ENCODE measurements around the gene LITAF. TPM values are rescaled to one million over a fixed set of nuclear protein-coding genes. Genes with fewer than 3 reads are reported as not detected.

LITAF gene
- total and polyA plus RNA-seq, 2 of the 4 experiments (the other 2 are of a cell fraction) = 113 to 206 TPM

DNA sequence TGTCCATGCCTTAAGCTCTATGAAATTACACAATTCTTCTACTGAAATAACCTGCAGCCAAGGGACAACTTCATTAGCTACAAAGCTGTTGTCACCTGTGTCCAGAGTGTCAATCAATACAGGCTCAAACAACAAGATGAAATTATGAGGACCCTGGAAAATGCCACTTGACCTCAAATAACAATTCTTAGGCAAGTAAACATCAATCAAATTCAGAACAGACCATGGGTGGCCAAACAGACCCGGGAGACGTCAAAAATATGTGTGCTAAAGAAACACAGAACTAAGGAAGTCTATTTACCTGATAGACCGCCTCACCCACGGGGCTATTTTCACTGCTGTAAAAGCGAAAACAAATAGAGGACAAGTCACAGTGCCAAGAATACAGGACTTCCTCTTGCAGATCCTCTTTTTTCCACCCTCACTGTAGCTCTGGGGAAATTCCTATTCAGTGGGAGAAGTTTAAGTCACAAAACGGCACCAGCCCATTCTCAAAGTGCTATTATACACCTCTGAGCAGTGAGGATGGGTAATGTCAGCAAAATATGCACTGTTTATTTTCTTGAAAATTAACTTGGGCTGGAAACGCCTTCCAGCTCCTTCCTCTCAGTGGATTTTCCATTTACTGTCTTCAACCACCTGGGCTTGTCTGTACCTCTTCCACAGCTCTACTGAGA lies 2.7 kb downstream of the LITAF start:
- Histone ChIP-seq H3K9me1 (ENCODE audit: insufficient read depth, low read length) (peaks cover 19% of the 10 kb centered on the region), H4K20me1 (ENCODE audit: insufficient read depth, low read length) (peaks cover 50% of the 10 kb centered on the region), H3K36me3 (ENCODE audit: control insufficient read depth, insufficient read depth, low read length) (peaks cover 2% of the 10 kb centered on the region), H3K27me3 (ENCODE audit: control insufficient read depth, insufficient read depth, low read length) (no peaks in the 10 kb centered on the region), H3K4me2 (ENCODE audit: low read depth, low read length) (peak overlapping the region; percentile 88), H3K4me3 (ENCODE audit: insufficient read depth, low read depth, low read length) (peak overlapping the region; percentile 20), H3K18ac (ENCODE audit: low read depth, low read length) (no peak overlapping the region; the same call in 1 of the 2 replicates), H4K91ac (ENCODE audit: insufficient read depth, low read depth, low read length) (no peak overlapping the region), H2BK5ac (ENCODE audit: low read depth, low read length, poor library complexity, severe bottlenecking) (no peak overlapping the region), H2AK5ac (ENCODE audit: low read depth, low read length) (0 out of 2 replicates have a peak overlapping the region, but pooled peaks have one; percentile 29), H4K5ac (ENCODE audit: low read depth, low read length) (no peak overlapping the region), H3K79me1 (ENCODE audit: low read depth in 1 of 2, low read length in 2 of 2) (peaks cover 24 to 72% of the 10 kb centered on the region in 2 experiments), H3K4me1 (ENCODE audit: control insufficient read depth, insufficient read depth, low read length) (peaks cover 16% of the 10 kb centered on the region), H3K9me3 (ENCODE audit: control insufficient read depth, insufficient read depth, low read length) (no peaks in the 10 kb centered on the region), H3K27ac (ENCODE audit: insufficient read depth, low read length) (peak overlapping the region; percentile 45; the same call in 1 of the 2 replicates), H2BK15ac (ENCODE audit: low read depth, low read length) (no peak overlapping the region), H3K14ac (replicated peaks; ENCODE audit: low read depth, low read length) (no peak overlapping the region), H2BK120ac (ENCODE audit: low read depth, low read length) (no peak overlapping the region), H3K9ac (ENCODE audit: low read depth, low read length) (peak overlapping the region; percentile 55; the same call in 1 of the 2 replicates), H3K23ac (ENCODE audit: low read depth, low read length) (peak overlapping the region; percentile 16; the same call in 1 of the 2 replicates), H2AFZ (replicated peaks; ENCODE audit: low read length, poor library complexity) (no peak overlapping the region), H4K8ac (ENCODE audit: low read depth in 2 of 2, low read length in 2 of 2) (no peak overlapping the region; a peak in 1 of 4 replicates), H3K56ac (ENCODE audit: extremely low read depth, insufficient read depth, low read length) (no peak overlapping the region), H2AK9ac (replicated peaks; ENCODE audit: low read depth, low read length, poor library complexity) (no peak overlapping the region), H2BK20ac (ENCODE audit: low read depth, low read length) (no peak overlapping the region), H3K4ac (ENCODE audit: low read depth, low read length) (no peak overlapping the region)
- ChIA-PET CTCF (interaction anchor here (0.6 kb wide), 2 partner anchors 37 to 141 kb away, joined by 3 read pairs; no protein-coding TSS in a partner anchor), POLR2A (ENCODE audit: unreplicated experiment) (no interaction called here)
- in situ Hi-C loops (cut with MboI; ENCODE audit: low sequenced_read_pairs) (no loop called here), intact Hi-C loops (cut with micrococcal nuclease) (loop anchor here (2.0 to 5.0 kb wide), 2 partner anchors 37 to 57 kb away; no protein-coding TSS in a partner anchor), dilution Hi-C loops (cut with HindIII; ENCODE audit: low sequenced_read_pairs, unreplicated experiment) (no loop called here)
- DNase-seq (no peak), ATAC-seq (ENCODE audit: low read depth) (no peak)
- BruUV-seq (replicated peaks) = no TSS peak
- no CpG with 5 or more reads among the region's 7 CpGs for WGBS, 2 experiments (ENCODE audit: extremely low coverage in 2 of 2, insufficient read length in 1 of 2)
- TF ChIP-seq USF2 (IDR thresholded peaks at IDR 0.05; ENCODE audit: low read depth, low read length) = no peak
- no peak for TF ChIP-seq RFX5 (IDR thresholded peaks at IDR 0.05; ENCODE audit: low read depth, low read length)
- TF ChIP-seq, protein P1, sequence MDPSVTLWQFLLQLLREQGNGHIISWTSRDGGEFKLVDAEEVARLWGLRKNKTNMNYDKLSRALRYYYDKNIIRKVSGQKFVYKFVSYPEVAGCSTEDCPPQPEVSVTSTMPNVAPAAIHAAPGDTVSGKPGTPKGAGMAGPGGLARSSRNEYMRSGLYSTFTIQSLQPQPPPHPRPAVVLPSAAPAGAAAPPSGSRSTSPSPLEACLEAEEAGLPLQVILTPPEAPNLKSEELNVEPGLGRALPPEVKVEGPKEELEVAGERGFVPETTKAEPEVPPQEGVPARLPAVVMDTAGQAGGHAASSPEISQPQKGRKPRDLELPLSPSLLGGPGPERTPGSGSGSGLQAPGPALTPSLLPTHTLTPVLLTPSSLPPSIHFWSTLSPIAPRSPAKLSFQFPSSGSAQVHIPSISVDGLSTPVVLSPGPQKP (IDR thresholded peaks at IDR 0.05; ENCODE audit: borderline replicate concordance, low read depth, low read length) = no peak
- no peak for TF ChIP-seq MAZ (IDR thresholded peaks at IDR 0.05; ENCODE audit: borderline replicate concordance, low read depth, low read length)
- TF ChIP-seq MXI1 (IDR thresholded peaks at IDR 0.05; ENCODE audit: borderline replicate concordance, low read depth, low read length) = no peak
- TF ChIP-seq RCOR1 (IDR thresholded peaks at IDR 0.05; ENCODE audit: insufficient replicate concordance, low read length) = no peak
- TF ChIP-seq CTCF (conservative IDR thresholded peaks at IDR 0.05; ENCODE audit: low read depth, low read length) = no peak
- no peak for TF ChIP-seq FOS (IDR thresholded peaks at IDR 0.05; ENCODE audit: low read depth, low read length)
- TF ChIP-seq RAD21 (IDR thresholded peaks at IDR 0.05; ENCODE audit: low read length) = no peak
- TF ChIP-seq CHD1 (IDR thresholded peaks at IDR 0.05; ENCODE audit: low read depth, low read length) = no peak
- TF ChIP-seq POLR2A (IDR thresholded peaks at IDR 0.05; ENCODE audit: low read depth, low read length) = no peak
